HG02981 (cell line): ENCODE data around the gene PCDHA2.
"Not testable (repeated sequence)": the region's sequence is repeated elsewhere in the genome, so short reads cannot be mapped to it uniquely, and the experiment has no call there.

ENCODE experiments used
- ATAC-seq: cut with Tn5 transposase; IDR thresholded peaks from one replicate; pipeline ENCODE4 v1.9.1; 2021; ENCODE audit warnings: mild to moderate bottlenecking, moderate library complexity; ENCODE audit not compliant: unreplicated experiment

The PCDHA2 gene

DNA sequence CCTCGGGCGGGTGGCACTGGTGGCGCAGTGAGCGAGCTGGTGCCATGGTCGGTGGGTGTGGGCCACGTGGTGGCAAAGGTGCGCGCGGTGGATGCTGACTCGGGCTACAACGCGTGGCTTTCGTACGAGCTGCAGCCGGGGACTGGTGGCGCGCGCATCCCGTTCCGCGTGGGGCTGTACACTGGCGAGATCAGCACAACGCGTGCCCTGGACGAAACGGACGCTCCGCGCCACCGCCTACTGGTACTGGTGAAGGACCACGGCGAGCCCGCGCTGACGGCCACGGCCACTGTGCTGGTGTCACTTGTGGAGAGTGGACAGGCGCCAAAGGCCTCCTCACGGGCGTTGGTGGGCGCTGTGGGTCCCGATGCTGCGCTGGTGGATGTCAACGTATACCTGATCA lies 14.2 kb downstream of the PCDHA2 start:
- no peak for ATAC-seq

- ATAC-seq = no peak
Observed at GRCh38 chr5:140821375-140822280, 27.0 kb downstream of the PCDHA2 start, which contains the start of gene PCDHA5. TSS of gene PCDHA5 (plus strand) at chr5:140821613.

- no peak for ATAC-seq
Observed at GRCh38 chr5:140822281-140822629, 27.6 kb downstream of the PCDHA2 start.

- not testable (repeated sequence) for ATAC-seq
Observed at GRCh38 chr5:140822969-140823368, 28.3 kb downstream of the PCDHA2 start.

GRCh38 chr5:140823475-140823874 lies 28.8 kb downstream of the PCDHA2 start:
- no peak for ATAC-seq

DNA sequence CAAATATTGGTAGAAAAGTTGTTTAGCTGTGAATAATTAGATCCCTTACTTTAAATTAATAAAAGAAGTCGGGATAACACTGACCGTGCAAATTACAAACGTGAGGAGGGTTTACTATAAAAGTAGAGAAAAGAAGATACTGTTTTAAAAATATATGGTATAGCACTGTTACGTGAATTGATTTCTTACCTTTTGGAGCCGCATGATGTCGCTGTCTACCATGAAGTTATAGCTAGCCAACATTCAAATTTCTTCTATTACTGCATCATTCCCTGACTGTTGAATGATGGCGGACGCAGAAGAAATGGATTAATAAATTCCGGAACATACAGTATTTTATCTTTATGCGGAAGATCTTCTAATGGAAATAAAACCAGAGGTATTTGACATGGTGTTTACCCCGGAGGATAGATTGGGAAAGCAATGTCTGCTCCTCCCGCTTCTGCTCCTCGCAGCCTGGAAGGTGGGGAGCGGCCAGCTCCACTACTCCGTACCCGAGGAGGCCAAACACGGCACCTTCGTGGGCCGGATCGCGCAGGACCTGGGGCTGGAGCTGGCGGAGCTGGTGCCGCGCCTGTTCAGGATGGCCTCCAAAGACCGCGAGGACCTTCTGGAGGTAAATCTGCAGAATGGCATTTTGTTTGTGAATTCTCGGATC lies 33.2 kb downstream of the PCDHA2 start, which contains the start of gene PCDHA6:
TSS of gene PCDHA6 (plus strand) at position 257 of the 658 bp plus-strand sequence. CDS start at position 389, 132 bp downstream.
- ATAC-seq = no peak

DNA sequence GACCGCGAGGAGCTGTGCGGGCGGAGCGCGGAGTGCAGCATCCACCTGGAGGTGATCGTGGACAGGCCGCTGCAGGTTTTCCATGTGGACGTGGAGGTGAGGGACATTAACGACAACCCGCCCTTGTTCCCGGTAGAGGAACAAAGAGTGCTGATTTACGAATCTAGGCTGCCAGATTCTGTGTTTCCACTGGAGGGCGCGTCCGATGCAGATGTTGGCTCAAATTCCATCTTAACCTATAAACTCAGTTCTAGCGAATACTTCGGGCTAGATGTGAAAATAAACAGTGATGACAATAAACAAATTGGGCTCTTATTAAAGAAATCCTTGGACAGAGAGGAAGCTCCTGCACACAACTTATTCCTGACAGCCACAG lies 33.7 kb downstream of the PCDHA2 start:
- no peak for ATAC-seq

GRCh38 chr5:140829511-140830501 lies 35.2 kb downstream of the PCDHA2 start:
- not testable (repeated sequence) for ATAC-seq

DNA sequence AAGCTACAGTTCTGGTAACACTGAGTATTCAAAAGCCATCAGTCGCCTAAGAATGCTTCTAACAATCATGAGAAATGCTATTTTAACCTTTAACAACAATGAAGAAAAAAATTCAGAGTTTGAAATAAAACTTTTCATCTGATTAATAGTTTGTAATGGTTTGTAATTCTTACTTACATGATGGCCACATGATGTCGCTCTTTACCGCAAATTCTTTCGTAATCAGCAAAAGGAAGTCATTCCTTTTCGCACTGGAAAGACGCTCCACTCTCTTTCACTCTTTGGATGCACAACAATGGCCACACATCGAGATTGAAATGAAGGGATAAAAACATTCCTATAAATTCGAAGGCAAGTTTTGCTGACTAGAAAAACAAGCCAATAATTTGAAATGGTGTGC lies 39.3 kb downstream of the PCDHA2 start, which contains the start of gene PCDHA7:
TSS of gene PCDHA7 (plus strand) at position 277 of the 400 bp plus-strand sequence. CDS start at position 392, 115 bp downstream.
- no peak for ATAC-seq

DNA sequence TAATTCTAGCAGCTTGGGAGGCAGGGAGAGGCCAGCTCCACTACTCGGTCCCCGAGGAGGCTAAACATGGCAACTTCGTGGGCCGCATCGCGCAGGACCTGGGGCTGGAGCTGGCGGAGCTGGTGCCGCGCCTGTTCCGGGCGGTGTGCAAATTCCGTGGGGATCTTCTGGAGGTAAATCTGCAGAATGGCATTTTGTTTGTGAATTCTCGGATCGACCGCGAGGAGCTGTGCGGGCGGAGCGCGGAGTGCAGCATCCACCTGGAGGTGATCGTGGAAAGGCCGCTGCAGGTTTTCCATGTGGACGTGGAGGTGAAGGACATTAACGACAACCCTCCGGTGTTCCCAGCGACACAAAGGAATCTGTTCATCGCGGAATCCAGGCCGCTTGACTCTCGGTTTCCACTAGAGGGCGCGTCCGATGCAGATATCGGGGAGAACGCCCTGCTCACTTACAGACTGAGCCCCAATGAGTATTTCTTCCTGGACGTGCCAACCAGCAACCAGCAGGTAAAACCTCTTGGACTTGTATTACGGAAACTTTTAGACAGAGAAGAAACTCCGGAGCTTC lies 39.9 kb downstream of the PCDHA2 start:
- ATAC-seq = not testable (repeated sequence)

GRCh38 chr5:140835622-140836510 lies 41.2 kb downstream of the PCDHA2 start:
- no peak for ATAC-seq

DNA sequence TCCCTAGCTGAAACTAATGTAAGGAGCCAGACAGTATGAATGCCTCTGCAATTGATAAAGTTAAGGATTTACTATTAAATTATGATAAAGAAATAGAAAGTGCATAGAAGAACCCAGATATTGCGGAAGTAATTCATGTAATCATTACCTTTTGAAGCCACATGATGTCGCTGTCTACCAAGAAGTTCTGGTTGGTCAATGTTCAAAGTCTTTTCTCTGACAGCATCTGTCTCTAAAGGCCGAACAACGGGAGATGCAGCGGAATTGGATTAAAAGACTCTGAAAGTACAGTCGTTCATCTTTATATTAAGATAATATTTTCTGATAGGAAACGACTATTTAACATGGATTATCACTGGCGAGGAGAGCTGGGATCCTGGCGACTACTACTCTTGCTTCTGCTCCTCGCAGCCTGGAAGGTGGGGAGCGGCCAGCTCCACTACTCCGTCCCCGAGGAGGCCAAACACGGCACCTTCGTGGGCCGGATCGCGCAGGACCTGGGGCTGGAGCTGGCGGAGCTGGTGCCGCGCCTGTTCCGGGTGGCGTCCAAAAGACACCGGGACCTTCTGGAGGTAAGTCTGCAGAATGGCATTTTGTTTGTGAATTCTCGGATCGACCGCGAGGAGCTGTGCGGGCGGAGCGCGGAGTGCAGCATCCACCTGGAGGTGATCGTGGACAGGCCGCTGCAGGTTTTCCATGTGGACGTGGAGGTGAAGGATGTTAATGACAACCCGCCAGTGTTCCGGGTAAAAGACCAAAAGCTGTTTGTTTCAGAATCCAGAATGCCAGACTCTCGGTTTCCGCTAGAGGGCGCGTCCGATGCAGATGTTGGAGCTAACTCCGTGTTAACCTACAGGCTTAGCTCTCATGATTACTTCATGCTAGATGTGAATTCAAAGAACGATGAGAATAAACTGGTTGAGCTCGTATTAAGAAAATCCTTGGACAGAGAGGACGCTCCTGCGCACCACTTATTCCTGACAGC lies 46.6 kb downstream of the PCDHA2 start, which contains the start of gene PCDHA8:
TSS of gene PCDHA8 (plus strand) at position 210 of the 985 bp plus-strand sequence. CDS start at position 345, 135 bp downstream.
- no peak for ATAC-seq

DNA sequence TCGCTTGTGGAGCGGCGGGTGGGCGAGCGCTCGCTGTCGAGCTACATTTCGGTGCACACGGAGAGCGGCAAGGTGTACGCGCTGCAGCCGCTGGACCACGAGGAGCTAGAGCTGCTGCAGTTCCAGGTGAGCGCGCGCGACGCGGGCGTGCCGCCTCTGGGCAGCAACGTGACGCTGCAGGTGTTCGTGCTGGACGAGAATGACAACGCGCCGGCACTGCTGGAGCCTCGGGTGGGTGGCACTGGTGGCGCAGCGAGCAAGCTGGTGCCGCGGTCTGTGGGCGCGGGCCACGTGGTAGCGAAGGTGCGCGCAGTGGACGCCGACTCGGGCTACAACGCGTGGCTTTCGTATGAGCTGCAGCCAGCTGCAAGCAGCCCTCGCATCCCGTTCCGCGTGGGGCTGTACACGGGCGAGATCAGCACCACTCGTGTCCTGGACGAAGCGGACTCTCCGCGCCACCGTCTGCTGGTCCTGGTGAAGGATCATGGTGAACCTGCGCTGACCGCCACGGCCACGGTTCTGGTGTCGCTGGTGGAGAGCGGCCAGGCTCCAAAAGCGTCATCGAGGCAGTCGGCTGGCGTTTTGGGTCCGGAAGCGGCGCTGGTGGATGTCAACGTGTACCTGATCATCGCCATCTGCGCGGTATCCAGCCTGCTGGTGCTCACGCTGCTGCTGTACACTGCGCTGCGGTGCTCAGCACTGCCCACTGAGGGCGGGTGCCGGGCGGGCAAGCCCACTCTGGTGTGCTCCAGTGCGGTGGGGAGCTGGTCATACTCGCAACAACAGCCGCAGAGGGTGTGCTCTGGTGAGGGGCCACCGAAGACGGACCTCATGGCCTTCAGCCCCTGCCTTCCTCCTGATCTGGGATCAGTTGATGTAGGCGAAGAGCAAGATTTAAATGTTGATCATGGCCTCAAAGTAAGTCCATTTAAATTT lies 48.4 kb downstream of the PCDHA2 start:
- ATAC-seq = no peak
